Suppressor macrophage treated with lipopolysaccharide for 1 hour (primary cell): ENCODE measurements around the gene VASP.

Source experiments
- DNase-seq, 3 donors: peaks; one replicate each; pipeline ENCODE4 v3.0.0-alpha.2; 2020 to 2022

VASP gene

DNA sequence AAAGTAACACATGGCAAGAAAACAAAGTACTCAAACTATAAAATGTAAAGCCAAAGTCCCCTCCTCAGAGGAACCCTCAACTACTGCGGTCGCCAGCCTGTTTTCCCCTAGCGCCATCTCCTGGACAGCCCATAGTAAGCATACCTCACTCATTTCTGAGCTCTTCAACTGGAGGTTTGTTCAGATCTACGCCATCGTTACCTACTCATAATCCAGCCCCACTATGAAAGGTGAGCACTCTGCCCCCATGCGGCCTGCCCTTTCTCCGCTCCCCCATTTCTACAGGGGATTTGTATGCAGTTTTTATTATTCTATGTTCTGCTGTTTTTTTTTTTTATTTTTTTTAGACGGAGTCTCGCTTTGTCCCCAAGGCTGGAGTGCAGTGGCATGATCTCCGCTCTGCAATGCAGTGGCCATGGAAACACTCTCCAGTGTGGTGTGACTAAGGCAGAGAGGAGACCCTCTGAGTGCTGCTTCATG, 51.2 kb downstream of the VASP start:
- DNase-seq: peak; percentile 62 to 75 (median 67)

DNA sequence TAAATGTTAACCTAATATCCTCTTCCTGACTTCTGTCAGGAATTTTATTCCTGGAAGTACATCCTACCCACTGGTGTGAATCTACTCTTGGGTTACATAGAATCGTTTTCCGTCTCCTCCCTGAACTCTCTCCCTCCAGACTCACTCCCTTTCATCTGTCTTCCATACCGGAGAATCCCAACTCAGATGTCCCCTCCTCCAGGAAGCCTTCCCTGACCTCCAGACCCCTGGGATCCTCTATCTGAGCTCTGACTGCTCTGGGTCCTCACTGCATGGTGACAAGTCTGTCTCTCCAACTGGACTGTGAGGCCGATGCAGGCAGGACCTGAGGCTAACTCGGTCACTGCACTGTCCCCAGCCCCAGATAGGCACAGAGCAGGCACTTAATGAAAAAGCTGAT, 52.8 kb downstream of the VASP start:
- DNase-seq: no peak

DNA sequence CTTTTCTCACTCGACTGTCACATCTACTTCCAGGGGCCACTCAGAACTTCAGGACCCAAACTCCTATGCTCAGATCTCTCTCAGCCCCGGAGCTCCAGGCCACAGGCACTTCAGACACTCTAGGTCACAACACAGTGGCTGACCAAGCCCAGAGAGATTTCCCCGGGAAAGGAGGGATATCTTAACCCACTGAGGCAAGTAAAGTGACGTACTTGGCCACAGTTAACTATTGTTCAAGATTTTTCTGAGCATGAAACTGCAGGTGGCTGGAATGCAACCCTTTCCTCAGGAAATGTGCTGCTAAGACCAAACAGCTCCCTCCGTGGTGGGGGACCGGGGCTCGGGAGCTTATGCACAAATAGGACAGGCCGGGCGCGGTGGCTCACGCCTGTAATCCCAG, 53.4 kb downstream of the VASP start:
- DNase-seq: no peak

DNA sequence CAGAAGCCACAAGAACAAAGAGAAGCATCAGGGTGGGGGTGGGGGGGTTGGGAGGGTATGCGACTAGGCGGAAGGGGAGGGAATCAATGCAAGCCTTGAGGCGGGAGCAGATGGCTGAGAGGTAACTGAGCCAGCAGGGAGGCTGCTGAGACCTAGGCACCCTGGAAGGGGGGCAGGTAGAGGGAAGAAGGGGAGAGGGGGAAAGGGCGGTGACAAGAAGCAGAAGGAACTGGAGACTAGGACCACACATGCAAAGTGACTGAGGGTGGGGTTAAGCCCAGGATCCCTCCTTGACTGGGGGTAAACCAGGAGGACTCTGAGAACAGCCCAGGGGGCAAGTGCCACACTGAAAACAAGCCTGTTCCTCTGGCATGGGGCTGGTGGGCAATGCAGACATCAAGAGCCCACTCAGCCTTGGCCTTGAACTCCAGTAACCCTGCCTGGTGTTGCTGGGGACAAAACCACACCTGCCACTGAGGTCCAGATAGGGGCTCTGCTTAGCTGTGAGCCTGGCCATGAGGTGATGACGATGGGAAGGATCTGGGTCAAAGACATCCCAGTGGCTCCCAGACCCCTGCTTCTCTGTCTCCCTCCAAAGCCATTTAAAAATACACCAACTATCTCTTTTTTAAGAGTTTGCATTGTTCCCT, 57.0 kb downstream of the VASP start:
- no peak for DNase-seq

DNA sequence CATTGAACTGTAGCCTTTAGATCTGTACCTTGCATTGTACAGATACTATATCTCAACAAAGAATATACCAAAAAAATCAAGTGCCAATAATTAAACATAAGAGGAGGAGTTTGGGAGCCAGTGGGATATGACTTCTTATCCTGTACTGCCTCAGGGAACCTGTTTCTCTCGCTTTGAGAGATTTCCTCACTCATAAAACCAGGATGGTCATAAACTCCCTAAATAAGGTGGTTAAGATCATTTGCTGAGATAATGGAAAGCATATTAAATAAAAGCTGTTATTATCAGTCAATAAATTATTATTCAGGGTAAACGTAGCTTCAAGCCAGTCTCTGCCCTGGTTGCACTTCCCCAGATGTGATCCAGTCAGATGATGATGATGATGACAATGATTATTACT, 60.3 kb downstream of the VASP start:
- peak in 1 of 3 donors; percentile 10 for DNase-seq

DNA sequence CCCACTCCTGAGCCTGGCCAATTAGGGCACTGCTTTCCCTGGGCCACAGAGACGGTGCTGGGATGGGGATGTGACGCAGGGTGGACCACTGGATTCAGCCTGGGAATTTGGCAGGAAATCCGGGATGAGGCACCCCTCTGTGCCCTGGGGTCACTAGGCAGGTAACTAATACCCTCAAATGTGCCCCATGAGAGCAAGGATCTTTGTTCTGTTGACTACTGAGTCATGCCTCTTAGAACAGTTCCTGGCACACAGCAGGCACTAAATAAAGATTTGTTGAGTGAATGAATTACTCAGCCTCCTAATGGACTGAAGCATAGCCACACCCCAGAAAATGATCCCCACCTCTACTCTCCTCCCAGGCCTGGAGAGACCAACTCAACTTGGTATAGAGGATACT, 61.5 kb downstream of the VASP start:
- no peak for DNase-seq

DNA sequence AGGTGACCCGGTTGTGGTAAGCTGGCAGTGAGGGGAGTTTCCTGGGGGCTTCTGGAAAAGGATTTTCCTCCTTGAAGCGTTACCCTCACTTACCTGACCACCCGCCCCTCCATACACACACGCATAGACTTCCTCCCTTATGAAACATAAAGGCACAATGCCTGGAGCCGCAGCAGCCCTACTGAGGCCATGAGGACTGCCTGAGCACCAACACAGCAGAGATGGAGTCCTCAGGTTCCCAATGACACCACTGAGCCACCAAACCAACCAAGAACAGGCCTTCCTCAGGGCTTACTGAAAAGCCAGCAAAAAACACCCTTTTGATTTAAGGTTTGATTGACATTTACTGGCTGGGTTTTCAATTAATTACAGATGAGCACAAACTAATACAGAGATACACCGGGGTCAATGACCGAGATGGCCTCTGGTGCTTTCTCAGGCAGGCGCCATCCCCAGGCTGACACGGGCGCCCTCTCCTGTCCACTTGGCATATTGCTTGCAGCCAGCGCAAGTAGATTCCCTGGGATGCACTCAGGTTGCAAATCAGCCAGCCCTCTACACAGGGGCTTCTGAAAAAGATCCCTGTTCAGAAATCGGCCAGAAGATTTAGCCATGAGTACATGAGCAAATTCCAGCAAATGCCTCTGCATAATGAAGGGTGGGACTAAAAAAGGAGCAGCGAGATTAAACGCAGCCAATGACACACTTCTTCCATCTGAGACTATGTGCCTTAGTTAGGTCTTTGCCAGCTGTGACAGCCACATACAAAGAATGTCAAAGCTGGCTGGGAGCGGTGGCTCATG, 62.5 kb downstream of the VASP start:
- DNase-seq: peak; percentile 59 to 66 (median 62)

DNA sequence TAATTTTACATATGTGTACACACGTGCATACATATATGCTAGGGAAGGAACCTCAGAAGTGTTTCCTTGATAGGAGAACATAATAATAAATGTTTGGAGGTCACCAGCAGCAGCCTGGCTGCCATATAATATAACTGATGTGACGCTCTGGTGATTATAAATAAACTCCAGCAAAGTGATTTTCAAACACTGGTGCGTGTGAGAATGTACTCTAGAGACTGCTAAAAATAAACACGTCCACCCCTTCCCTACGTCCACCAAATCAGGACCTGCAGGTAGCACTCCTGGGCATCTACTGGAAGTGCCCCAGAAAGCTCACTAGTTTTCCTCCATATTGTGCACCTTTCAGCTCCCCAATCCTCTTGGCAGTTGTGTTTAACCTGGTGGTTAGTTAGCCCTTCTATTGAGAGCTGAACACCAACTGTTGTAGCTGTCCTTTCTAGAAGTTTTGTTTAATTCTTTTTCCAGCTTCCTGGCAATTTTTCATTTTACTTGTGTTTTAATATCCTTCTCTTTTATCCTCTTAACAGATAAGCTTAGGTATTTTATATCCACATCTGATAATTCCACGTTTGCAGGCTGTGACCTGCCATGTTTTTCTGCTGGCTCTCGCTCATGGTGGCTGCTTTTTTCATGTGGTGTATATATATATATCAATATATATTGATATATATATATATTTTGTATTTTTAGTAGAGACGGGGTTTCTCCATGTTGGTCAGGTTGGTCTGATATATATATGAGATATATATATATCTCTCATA, 64.4 kb downstream of the VASP start:
- DNase-seq: no peak

DNA sequence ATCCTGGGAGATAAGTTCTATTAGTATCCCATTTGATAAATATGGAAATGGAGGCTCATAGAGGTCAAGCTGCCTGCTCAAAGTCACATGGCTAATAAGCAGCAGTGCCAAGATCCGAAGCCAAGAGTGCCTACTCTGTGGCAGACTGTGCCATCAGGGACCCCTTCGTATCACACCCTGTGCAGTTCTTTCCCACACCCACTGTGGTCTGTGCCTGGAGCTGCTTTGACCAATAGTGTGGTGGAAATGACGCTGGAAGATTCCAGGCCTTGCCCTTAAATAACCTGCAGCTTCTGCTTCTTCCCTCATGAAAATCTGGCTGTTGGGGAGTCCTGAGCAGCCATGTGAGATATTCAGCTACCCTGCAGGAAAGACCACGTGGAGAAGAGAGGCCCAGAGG, 67.2 kb downstream of the VASP start:
- DNase-seq: no peak

DNA sequence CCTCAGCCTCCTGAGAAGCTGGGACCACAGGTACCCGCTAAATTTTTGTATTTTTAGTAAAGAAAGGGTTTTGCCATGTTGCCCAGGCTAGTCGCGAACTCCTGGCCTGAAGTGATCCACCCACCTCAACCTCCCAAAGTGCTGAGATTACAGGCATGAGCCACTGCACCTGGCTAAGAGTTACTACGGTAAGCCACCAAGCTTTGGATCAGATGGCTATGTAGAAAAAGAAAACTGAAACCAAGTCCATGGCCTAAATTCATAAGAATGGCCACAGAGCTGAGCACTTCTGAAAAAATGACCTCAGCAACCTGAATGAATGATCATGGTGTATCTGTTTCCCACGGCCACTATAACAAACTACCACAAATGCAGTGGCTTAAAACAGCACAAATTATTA, 67.9 kb downstream of the VASP start:
- no peak for DNase-seq
